ENCODE results near the gene FANCL. TPM values are rescaled to one million over a fixed set of nuclear protein-coding genes. Genes with fewer than 3 reads are reported as not detected.
"Not testable (repeated sequence)": the region's sequence is repeated elsewhere in the genome, so short reads cannot be mapped to it uniquely, and the experiment has no call there.

Gene FANCL
- polyA plus RNA-seq, 6 donors from 2014 or later: 5.9 to 21.9 (median 11.7) TPM

- DNase-seq: no peak
- no peaks in the 10 kb centered on the region for H3K4me1 Mint-ChIP-seq
- peaks cover 33 to 38% of the 10 kb centered on the region in 2 donors for H3K36me3 Mint-ChIP-seq
- H3K9me3 Mint-ChIP-seq: peaks cover 0 to 12% (median 3%) of the 10 kb centered on the region in 7 donors
- H3K27me3 Mint-ChIP-seq: no peaks in the 10 kb centered on the region
- no peak overlapping the region for H3K4me3 Mint-ChIP-seq
- peak overlapping the region in 2 of 6 donors; percentile 27 to 39 for H3K27ac Mint-ChIP-seq
- no peak for ATAC-seq (ENCODE audit: low read depth in 2 of 2)
These were observed 83.4 kb downstream of the FANCL start for GRCh38 chr2:58157754-58158153.

- Mint-ChIP-seq H3K27ac (peak overlapping the region in 2 of 6 donors; percentile 50 to 79), H3K4me3 (no peak overlapping the region), H3K36me3 (peaks cover 33 to 38% of the 10 kb centered on the region in 2 donors)
These were observed 84.3 kb downstream of the FANCL start for GRCh38 chr2:58156780-58157179.

GRCh38 chr2:58155160-58155778, 85.9 kb downstream of the FANCL start:
- H3K4me1 Mint-ChIP-seq: no peaks in the 10 kb centered on the region
- DNase-seq (no peak), ATAC-seq (ENCODE audit: low read depth in 2 of 2) (no peak)
- no peaks in the 10 kb centered on the region for H3K27me3 Mint-ChIP-seq
- peaks cover 0 to 12% (median 3%) of the 10 kb centered on the region in 7 donors for H3K9me3 Mint-ChIP-seq
- peaks cover 33 to 36% of the 10 kb centered on the region in 2 donors for H3K36me3 Mint-ChIP-seq
- peak overlapping the region in 1 of 6 donors; percentile 22 for H3K27ac Mint-ChIP-seq
- peak overlapping the region in 1 of 8 donors; percentile 23 for H3K4me3 Mint-ChIP-seq

More at GRCh38 chr2:58156780-58157179, 84.3 kb downstream of the FANCL start:
- no peaks in the 10 kb centered on the region for H3K4me1 Mint-ChIP-seq
- H3K27me3 Mint-ChIP-seq: no peaks in the 10 kb centered on the region
- DNase-seq (no peak), ATAC-seq (ENCODE audit: low read depth in 2 of 2) (no peak)
- H3K9me3 Mint-ChIP-seq: peaks cover 0 to 12% (median 3%) of the 10 kb centered on the region in 7 donors

GRCh38 chr2:58146707-58147106, 94.4 kb downstream of the FANCL start:
- Mint-ChIP-seq H3K9me3 (peaks cover 0 to 4% (median 0%) of the 10 kb centered on the region in 7 donors), H3K27ac (peak overlapping the region in 1 of 6 donors; percentile 51), H3K4me1 (no peaks in the 10 kb centered on the region), H3K4me3 (no peak overlapping the region), H3K27me3 (no peaks in the 10 kb centered on the region), H3K36me3 (peaks cover 8 to 16% of the 10 kb centered on the region in 2 donors)
- DNase-seq: no peak
- no peak for ATAC-seq (ENCODE audit: low read depth in 2 of 2)

GRCh38 chr2:58145769-58146168, 95.4 kb downstream of the FANCL start:
- DNase-seq; H3K4me1 Mint-ChIP-seq; H3K4me3 Mint-ChIP-seq; H3K27ac Mint-ChIP-seq; H3K9me3 Mint-ChIP-seq; ATAC-seq (ENCODE audit: low read depth in 2 of 2); H3K27me3 Mint-ChIP-seq: not testable (repeated sequence)
- H3K36me3 Mint-ChIP-seq: peaks cover 8 to 18% of the 10 kb centered on the region in 2 donors

GRCh38 chr2:58140508-58141072, 100.5 kb downstream of the FANCL start:
- Mint-ChIP-seq H3K9me3 (no peaks in the 10 kb centered on the region), H3K27me3 (no peaks in the 10 kb centered on the region), H3K4me3 (no peak overlapping the region), H3K27ac (no peak overlapping the region), H3K4me1 (no peaks in the 10 kb centered on the region), H3K36me3 (peaks cover 16 to 19% of the 10 kb centered on the region in 2 donors)
- ATAC-seq (ENCODE audit: low read depth in 2 of 2) (no peak), DNase-seq (no peak)

- no peak overlapping the region for H3K27ac Mint-ChIP-seq
- no peak for ATAC-seq (ENCODE audit: low read depth in 2 of 2)
- no peak overlapping the region for H3K4me3 Mint-ChIP-seq
- no peaks in the 10 kb centered on the region for H3K9me3 Mint-ChIP-seq
- H3K36me3 Mint-ChIP-seq: peaks cover 8 to 23% of the 10 kb centered on the region in 2 donors
- no peaks in the 10 kb centered on the region for H3K27me3 Mint-ChIP-seq
- H3K4me1 Mint-ChIP-seq: no peaks in the 10 kb centered on the region
- DNase-seq: no peak
These were observed 102.6 kb downstream of the FANCL start for GRCh38 chr2:58138396-58139030.

GRCh38 chr2:58137856-58138255, 103.3 kb downstream of the FANCL start:
- no peak for DNase-seq
- Mint-ChIP-seq H3K27ac (no peak overlapping the region), H3K27me3 (no peaks in the 10 kb centered on the region), H3K36me3 (peaks cover 8 to 23% of the 10 kb centered on the region in 2 donors), H3K4me1 (no peaks in the 10 kb centered on the region), H3K4me3 (no peak overlapping the region), H3K9me3 (no peaks in the 10 kb centered on the region)
- no peak for ATAC-seq (ENCODE audit: low read depth in 2 of 2)

GRCh38 chr2:58137221-58137620, 103.9 kb downstream of the FANCL start:
- Mint-ChIP-seq H3K9me3 (no peaks in the 10 kb centered on the region), H3K27ac (no peak overlapping the region), H3K4me3 (no peak overlapping the region), H3K36me3 (peaks cover 8 to 28% of the 10 kb centered on the region in 2 donors), H3K27me3 (no peaks in the 10 kb centered on the region), H3K4me1 (no peaks in the 10 kb centered on the region)
- no peak for DNase-seq
- ATAC-seq (ENCODE audit: low read depth in 2 of 2): no peak

- Mint-ChIP-seq H3K9me3 (no peaks in the 10 kb centered on the region), H3K4me1 (no peaks in the 10 kb centered on the region), H3K4me3 (no peak overlapping the region), H3K27me3 (no peaks in the 10 kb centered on the region), H3K27ac (no peak overlapping the region), H3K36me3 (peaks cover 15 to 32% of the 10 kb centered on the region in 2 donors)
- DNase-seq (no peak), ATAC-seq (ENCODE audit: low read depth in 2 of 2) (no peak)
These were observed 105.3 kb downstream of the FANCL start for GRCh38 chr2:58135861-58136260.

- H3K27ac Mint-ChIP-seq: no peak overlapping the region
- H3K4me3 Mint-ChIP-seq: no peak overlapping the region
- H3K36me3 Mint-ChIP-seq: peaks cover 8 to 21% of the 10 kb centered on the region in 2 donors
- DNase-seq: no peak
- no peaks in the 10 kb centered on the region for H3K4me1 Mint-ChIP-seq
- ATAC-seq (ENCODE audit: low read depth in 2 of 2): no peak
- no peaks in the 10 kb centered on the region for H3K27me3 Mint-ChIP-seq
- no peaks in the 10 kb centered on the region for H3K9me3 Mint-ChIP-seq
These were observed 107.7 kb downstream of the FANCL start for GRCh38 chr2:58133395-58133794.

GRCh38 chr2:58131191-58132011, 109.7 kb downstream of the FANCL start:
- Mint-ChIP-seq H3K9me3 (no peaks in the 10 kb centered on the region), H3K27ac (peak overlapping the region in 3 of 6 donors; percentile 16 to 52 (median 39)), H3K36me3 (peaks cover 8 to 14% of the 10 kb centered on the region in 2 donors), H3K27me3 (no peaks in the 10 kb centered on the region), H3K4me1 (no peaks in the 10 kb centered on the region), H3K4me3 (peak overlapping the region in 1 of 8 donors; percentile 61)
- DNase-seq (no peak), ATAC-seq (ENCODE audit: low read depth in 2 of 2) (no peak)

GRCh38 chr2:58130238-58130637, 110.9 kb downstream of the FANCL start:
- no peaks in the 10 kb centered on the region for H3K4me1 Mint-ChIP-seq
- peaks cover 8 to 14% of the 10 kb centered on the region in 2 donors for H3K36me3 Mint-ChIP-seq
- ATAC-seq (ENCODE audit: low read depth in 2 of 2) (no peak), DNase-seq (no peak)
- no peak overlapping the region for H3K27ac Mint-ChIP-seq
- H3K9me3 Mint-ChIP-seq: no peaks in the 10 kb centered on the region
- no peaks in the 10 kb centered on the region for H3K27me3 Mint-ChIP-seq
- no peak overlapping the region for H3K4me3 Mint-ChIP-seq

All from naive B cell (primary cell).